Mucosa of descending colon (tissue), 3 donors: ENCODE measurements around the gene MYL9. TPM values are rescaled to one million over a fixed set of nuclear protein-coding genes. Genes with fewer than 3 reads are reported as not detected.

Experiments
- ATAC-seq: fragments of 200-7000 bp; cut with Tn5 transposase; one replicate; pipeline ENCODE4 v1.9.1; 2020; ENCODE audit warnings: mild to moderate bottlenecking, moderate library complexity
- DNase-seq, 3 donors: peaks; one replicate each; pipeline ENCODE4 v3.0.0-alpha.2; 2020
- H3K36me3 ChIP-seq: fragments of 200-600 bp; one replicate; pipeline ENCODE4 v1.8.0; 2021; ENCODE audit warnings: low read depth, mild to moderate bottlenecking
- H3K4me1 ChIP-seq: fragments of 200-600 bp; one replicate; pipeline ENCODE4 v1.8.0; 2021; ENCODE audit warnings: low read depth, mild to moderate bottlenecking
- H3K4me3 ChIP-seq: fragments of 200-600 bp; one replicate; pipeline ENCODE4 v1.8.0; 2021; ENCODE audit warnings: mild to moderate bottlenecking
- H3K9me3 ChIP-seq: fragments of 200-600 bp; one replicate; pipeline ENCODE4 v1.8.0; 2021; ENCODE audit warnings: mild to moderate bottlenecking
- intact Hi-C, 2 donors: fragments of 100-400 bp; cut with DNase I in 1 of 2; cut with micrococcal nuclease in 1 of 2; formaldehyde crosslinking; loops; one replicate each; pipeline versions ENCODE4 v1.11.0 to v1.11.1; 2022; cut with DNase I, micrococcal nuclease
- total RNA-seq, 3 donors: library from RNA; stranded (reverse); fragmentation: NEBNext Ultra II Directional in 2 of 3; extraction: Animal tissue kit (Norgen Biotek cat#: 25700) in 2 of 3; gene quantifications; one replicate each; pipeline versions ENCODE4 v1.2.1 to v1.2.4, GENCODE V29; 2021 to 2023
- TF ChIP-seq, protein P1 (sequence below): fragments of 200-600 bp; IDR thresholded peaks from one replicate; pipeline ENCODE4 v1.8.0; 2022; ENCODE audit warnings: antibody characterized with exemption, mild to moderate bottlenecking
- donor health status: DM: no; HTN: no; CAD: no; lungs with moderate emphysema.
- donor health status: DM: no; HTN: no; CAD: no.
- donor health status: DM: no; HTN: yes; CAD: no.

MYL9 gene
- total RNA-seq, 3 donors from 2014 or later: 74.3 to 3,203 (median 259) TPM

- peaks cover 4% of the 10 kb centered on the region for H3K36me3 ChIP-seq
- TF ChIP-seq, protein P1, sequence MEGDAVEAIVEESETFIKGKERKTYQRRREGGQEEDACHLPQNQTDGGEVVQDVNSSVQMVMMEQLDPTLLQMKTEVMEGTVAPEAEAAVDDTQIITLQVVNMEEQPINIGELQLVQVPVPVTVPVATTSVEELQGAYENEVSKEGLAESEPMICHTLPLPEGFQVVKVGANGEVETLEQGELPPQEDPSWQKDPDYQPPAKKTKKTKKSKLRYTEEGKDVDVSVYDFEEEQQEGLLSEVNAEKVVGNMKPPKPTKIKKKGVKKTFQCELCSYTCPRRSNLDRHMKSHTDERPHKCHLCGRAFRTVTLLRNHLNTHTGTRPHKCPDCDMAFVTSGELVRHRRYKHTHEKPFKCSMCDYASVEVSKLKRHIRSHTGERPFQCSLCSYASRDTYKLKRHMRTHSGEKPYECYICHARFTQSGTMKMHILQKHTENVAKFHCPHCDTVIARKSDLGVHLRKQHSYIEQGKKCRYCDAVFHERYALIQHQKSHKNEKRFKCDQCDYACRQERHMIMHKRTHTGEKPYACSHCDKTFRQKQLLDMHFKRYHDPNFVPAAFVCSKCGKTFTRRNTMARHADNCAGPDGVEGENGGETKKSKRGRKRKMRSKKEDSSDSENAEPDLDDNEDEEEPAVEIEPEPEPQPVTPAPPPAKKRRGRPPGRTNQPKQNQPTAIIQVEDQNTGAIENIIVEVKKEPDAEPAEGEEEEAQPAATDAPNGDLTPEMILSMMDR: no peak
- no peaks in the 10 kb centered on the region for H3K9me3 ChIP-seq
- DNase-seq: peak in 1 of 3 donors; percentile 18
- intact Hi-C loops: no loop called here
- no peak for ATAC-seq
- H3K4me1 ChIP-seq: peaks cover 7% of the 10 kb centered on the region
- H3K4me3 ChIP-seq: no peak overlapping the region
These were observed 44.3 kb upstream of the MYL9 start for GRCh38 chr20:36496707-36497669.

GRCh38 chr20:36497856-36498255 lies 43.5 kb upstream of the MYL9 start:
- ATAC-seq (no peak), DNase-seq (peak in 1 of 3 donors; percentile 5)
- TF ChIP-seq, protein P1: no peak
- Histone ChIP-seq H3K36me3 (peaks cover 4% of the 10 kb centered on the region), H3K4me1 (peaks cover 6% of the 10 kb centered on the region), H3K4me3 (no peak overlapping the region), H3K9me3 (no peaks in the 10 kb centered on the region)
- intact Hi-C loops: no loop called here

- TF ChIP-seq, protein P1: no peak
- intact Hi-C loops: no loop called here
- Histone ChIP-seq H3K36me3 (peaks cover 4% of the 10 kb centered on the region), H3K9me3 (no peaks in the 10 kb centered on the region), H3K4me3 (no peak overlapping the region), H3K4me1 (no peaks in the 10 kb centered on the region)
- DNase-seq (no peak), ATAC-seq (no peak)
These were observed 42.7 kb upstream of the MYL9 start for GRCh38 chr20:36498386-36499179.

- no peaks in the 10 kb centered on the region for H3K4me1 ChIP-seq
- no peak for ATAC-seq
- peaks cover 4% of the 10 kb centered on the region for H3K36me3 ChIP-seq
- intact Hi-C loops: no loop called here
- H3K4me3 ChIP-seq: no peak overlapping the region
- DNase-seq: no peak
- H3K9me3 ChIP-seq: no peaks in the 10 kb centered on the region
- TF ChIP-seq, protein P1: no peak
These were observed 42.1 kb upstream of the MYL9 start for GRCh38 chr20:36499211-36499610.

DNA sequence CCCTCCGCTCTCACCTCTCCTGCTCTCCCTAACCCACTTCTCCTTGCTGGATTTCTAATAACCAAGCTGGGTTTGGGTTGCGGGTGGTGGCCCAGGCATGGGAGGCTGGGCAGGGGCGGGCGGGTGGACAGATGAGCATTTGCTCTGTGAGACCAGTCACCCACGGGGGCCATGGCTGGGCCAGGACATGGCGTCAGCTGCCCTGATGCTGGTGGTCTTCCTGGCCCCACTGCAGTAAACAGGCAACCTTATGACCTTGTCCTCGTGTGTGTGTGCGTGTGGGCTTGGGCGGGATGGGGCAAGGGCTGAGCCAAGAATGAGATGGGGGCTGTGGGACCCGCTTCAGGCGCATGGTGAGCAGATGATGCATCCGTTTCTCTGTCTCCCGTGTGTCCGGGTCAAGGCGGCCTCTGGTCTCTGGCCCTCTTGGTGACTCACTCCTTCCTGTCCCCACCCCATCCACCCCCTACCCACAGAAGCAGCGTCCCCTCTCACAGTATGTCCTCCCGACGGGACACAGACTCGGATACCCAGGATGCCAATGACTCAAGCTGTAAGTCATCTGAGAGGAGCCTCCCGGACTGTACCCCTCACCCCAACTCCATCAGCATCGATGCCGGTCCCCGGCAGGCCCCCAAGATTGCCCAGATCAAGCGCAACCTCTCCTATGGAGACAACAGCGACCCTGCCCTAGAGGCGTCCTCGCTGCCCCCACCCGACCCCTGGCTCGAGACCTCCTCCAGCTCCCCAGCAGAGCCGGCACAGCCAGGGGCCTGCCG lies 41.4 kb upstream of the MYL9 start:
- TF ChIP-seq, protein P1: no peak
- intact Hi-C loops: no loop called here
- no peak for ATAC-seq
- Histone ChIP-seq H3K4me1 (no peaks in the 10 kb centered on the region), H3K4me3 (no peak overlapping the region), H3K9me3 (no peaks in the 10 kb centered on the region), H3K36me3 (peaks cover 4% of the 10 kb centered on the region)
- no peak for DNase-seq
